Astrocyte of the spinal cord (primary cell): ENCODE measurements around the gene KRTAP4-12.

Experiments used
- DNase-seq: peaks from one replicate; pipeline ENCODE4 v3.0.0; 2011; ENCODE audit warnings: low read depth, low spot score
- H3K4me3 ChIP-seq: 2 replicates; pipeline ENCODE4 v1.5.1; 2011; ENCODE audit warnings: low read depth, mild to moderate bottlenecking, low read length, moderate library complexity
- CTCF ChIP-seq: IDR thresholded peaks from 2 replicates; pipeline ENCODE4 v1.5.1; 2012; ENCODE audit warnings: low read depth, mild to moderate bottlenecking, low read length, inconsistent platforms
- in situ Hi-C: cut with HindIII; loops from 2 replicates; pipeline ENCODE4 v1.10.0; 2017; ENCODE audit warnings: low sequenced_read_pairs

Gene KRTAP4-12

GRCh38 chr17:41073676-41074075, 50.3 kb downstream of the KRTAP4-12 start:
- H3K4me3 ChIP-seq: no peak overlapping the region
- TF ChIP-seq CTCF: no peak
- no peak for DNase-seq
- in situ Hi-C loops: no loop called here
